SK-N-SH treated with all-trans-retinoic acid at 6 μM for 48 hours (cell line): Measurements from ENCODE around the gene PSME4.

Experiments used
- ARNTL ChIP-seq: fragments of 450-650 bp; formaldehyde crosslinking; IDR thresholded peaks from 2 replicates; pipeline ENCODE4 v1.5.0; 2020; ENCODE audit warnings: low read depth, mild to moderate bottlenecking, moderate library complexity, borderline replicate concordance
- CREB5 ChIP-seq: fragments of 250-450 bp; sonication (Bioruptor Pico); IDR thresholded peaks from 2 replicates; pipeline ENCODE4 v1.5.1; 2020; ENCODE audit warnings: low read depth, mild to moderate bottlenecking, moderate library complexity
- ESRRG ChIP-seq: fragments of 250-450 bp; sonication (Bioruptor Pico); IDR thresholded peaks from 2 replicates; pipeline ENCODE4 v1.6.1; 2021; ENCODE audit warnings: mild to moderate bottlenecking
- ISL1 ChIP-seq: fragments of 250-450 bp; sonication (Bioruptor Pico); IDR thresholded peaks from 2 replicates; pipeline ENCODE4 v2.1.2; 2022; ENCODE audit warnings: mild to moderate bottlenecking, moderate library complexity
- PATZ1 ChIP-seq: fragments of 250-450 bp; sonication (Bioruptor Pico); IDR thresholded peaks from 2 replicates; pipeline ENCODE4 v1.8.0; 2020; ENCODE audit warnings: mild to moderate bottlenecking, moderate library complexity, borderline replicate concordance
- PPARA ChIP-seq: fragments of 250-450 bp; sonication (Bioruptor Pico); IDR thresholded peaks from 2 replicates; pipeline ENCODE4 v1.5.0; 2020; ENCODE audit warnings: mild to moderate bottlenecking, borderline replicate concordance
- RARB ChIP-seq: fragments of 250-450 bp; sonication (Bioruptor Pico); IDR thresholded peaks from 2 replicates; pipeline ENCODE4 v1.8.0; 2021; ENCODE audit warnings: mild to moderate bottlenecking, moderate library complexity
- SNAI2 ChIP-seq: fragments of 250-450 bp; sonication (Bioruptor Pico); IDR thresholded peaks from 2 replicates; pipeline ENCODE4 v1.5.0; 2020; ENCODE audit warnings: mild to moderate bottlenecking, moderate library complexity
- ZFP3 ChIP-seq: fragments of 250-450 bp; sonication (Bioruptor Pico); IDR thresholded peaks from 2 replicates; pipeline ENCODE4 v1.5.0; 2020; ENCODE audit warnings: mild to moderate bottlenecking, moderate library complexity
- ZNF70 ChIP-seq: fragments of 450-650 bp; formaldehyde crosslinking; IDR thresholded peaks from 2 replicates; pipeline ENCODE4 v1.5.0; 2020; ENCODE audit warnings: mild to moderate bottlenecking, moderate library complexity
- ZNF8 ChIP-seq: fragments of 450-650 bp; formaldehyde crosslinking; IDR thresholded peaks from 2 replicates; pipeline ENCODE4 v1.5.0; 2020; ENCODE audit warnings: mild to moderate bottlenecking, moderate library complexity
- TF ChIP-seq, protein P1 (sequence below): fragments of 250-450 bp; sonication (Bioruptor Pico); IDR thresholded peaks from 2 replicates; pipeline ENCODE4 v1.5.0; 2020; ENCODE audit warnings: mild to moderate bottlenecking, moderate library complexity

DNA sequence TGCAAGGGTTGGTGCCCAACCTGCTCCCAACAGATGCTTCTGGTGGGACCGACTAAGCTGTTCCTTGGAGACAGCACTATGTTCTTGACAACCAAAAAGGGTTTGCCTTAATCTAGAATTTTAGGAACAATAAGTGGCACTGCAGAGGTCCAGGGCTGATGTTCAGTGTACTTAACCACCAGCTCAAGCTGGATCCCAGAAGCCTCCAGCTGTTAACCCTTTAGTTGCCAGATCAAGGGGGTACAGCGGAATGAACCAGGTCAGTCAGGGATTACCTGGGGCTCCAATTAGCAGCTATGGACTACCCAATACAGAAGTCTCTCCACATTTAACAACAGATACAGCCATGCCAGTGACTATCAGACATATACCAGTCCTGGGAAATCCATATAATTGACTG lies 114.5 kb downstream of the PSME4 start:
- TF ChIP-seq RARB (CRISPR knock-in tag) (no peak), ESRRG (CRISPR knock-in tag) (no peak), SNAI2 (CRISPR knock-in tag) (no peak), CREB5 (no peak), ZNF8 (no peak), ISL1 (CRISPR knock-in tag) (no peak), ZNF70 (no peak), PATZ1 (no peak), ZFP3 (no peak), ARNTL (CRISPR knock-in tag) (no peak), PPARA (no peak)
- TF ChIP-seq, protein P1, sequence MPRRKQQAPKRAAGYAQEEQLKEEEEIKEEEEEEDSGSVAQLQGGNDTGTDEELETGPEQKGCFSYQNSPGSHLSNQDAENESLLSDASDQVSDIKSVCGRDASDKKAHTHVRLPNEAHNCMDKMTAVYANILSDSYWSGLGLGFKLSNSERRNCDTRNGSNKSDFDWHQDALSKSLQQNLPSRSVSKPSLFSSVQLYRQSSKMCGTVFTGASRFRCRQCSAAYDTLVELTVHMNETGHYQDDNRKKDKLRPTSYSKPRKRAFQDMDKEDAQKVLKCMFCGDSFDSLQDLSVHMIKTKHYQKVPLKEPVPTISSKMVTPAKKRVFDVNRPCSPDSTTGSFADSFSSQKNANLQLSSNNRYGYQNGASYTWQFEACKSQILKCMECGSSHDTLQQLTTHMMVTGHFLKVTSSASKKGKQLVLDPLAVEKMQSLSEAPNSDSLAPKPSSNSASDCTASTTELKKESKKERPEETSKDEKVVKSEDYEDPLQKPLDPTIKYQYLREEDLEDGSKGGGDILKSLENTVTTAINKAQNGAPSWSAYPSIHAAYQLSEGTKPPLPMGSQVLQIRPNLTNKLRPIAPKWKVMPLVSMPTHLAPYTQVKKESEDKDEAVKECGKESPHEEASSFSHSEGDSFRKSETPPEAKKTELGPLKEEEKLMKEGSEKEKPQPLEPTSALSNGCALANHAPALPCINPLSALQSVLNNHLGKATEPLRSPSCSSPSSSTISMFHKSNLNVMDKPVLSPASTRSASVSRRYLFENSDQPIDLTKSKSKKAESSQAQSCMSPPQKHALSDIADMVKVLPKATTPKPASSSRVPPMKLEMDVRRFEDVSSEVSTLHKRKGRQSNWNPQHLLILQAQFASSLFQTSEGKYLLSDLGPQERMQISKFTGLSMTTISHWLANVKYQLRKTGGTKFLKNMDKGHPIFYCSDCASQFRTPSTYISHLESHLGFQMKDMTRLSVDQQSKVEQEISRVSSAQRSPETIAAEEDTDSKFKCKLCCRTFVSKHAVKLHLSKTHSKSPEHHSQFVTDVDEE, result no peak
